A673 (cell line): ENCODE results near the gene SH3BGRL3. TPM values are rescaled to one million over a fixed set of nuclear protein-coding genes. Genes with fewer than 3 reads are reported as not detected.

Experiments used
- BruUV-seq: library from RNA; stranded (reverse); fragments of 400-500 nt; replicated peaks from 2 replicates; lab custom pipeline; 2021; lab: Mats Ljungman, UMichigan
- CTCF ChIA-PET: fragments of 300-600 bp; sonication (Branson Sonifier 250); formaldehyde crosslinking; loops from one replicate; lab custom pipeline; 2022; ENCODE audit warnings: antibody characterized with exemption; lab: Charles Lee
- POLR2A ChIA-PET: fragments of 300-600 bp; sonication (Branson Sonifier 250); formaldehyde crosslinking; loops from one replicate; lab custom pipeline; 2022; ENCODE audit warnings: antibody characterized with exemption; ENCODE audit not compliant: low non-redundant PET; lab: Charles Lee
- DNase-seq: peaks from one replicate; pipeline ENCODE4 v3.0.0-alpha.2; 2015; ENCODE audit warnings: low spot score
- H3K27ac ChIP-seq: fragments of 200-600 bp; sonication (generic); 2 replicates; pipeline ENCODE4 v1.5.1; 2016; ENCODE audit warnings: mixed run types, low read depth, mild to moderate bottlenecking, mixed read lengths, antibody characterized with exemption, low read length; ENCODE audit not compliant: poor library complexity, severe bottlenecking
- H3K27me3 ChIP-seq: fragments of 200-600 bp; sonication (generic); replicated peaks from 2 replicates; pipeline ENCODE4 v1.6.1; 2017; ENCODE audit warnings: mixed run types, low read depth, mild to moderate bottlenecking, mixed read lengths, antibody characterized with exemption, low read length; ENCODE audit not compliant: insufficient read depth, poor library complexity
- H3K36me3 ChIP-seq: fragments of 200-600 bp; sonication (generic); 2 replicates; pipeline ENCODE4 v1.6.1; 2016; ENCODE audit warnings: mixed run types, mild to moderate bottlenecking, mixed read lengths, antibody characterized with exemption, low read length; ENCODE audit not compliant: insufficient read depth, poor library complexity, severe bottlenecking
- H3K4me1 ChIP-seq: fragments of 200-600 bp; sonication (generic); 2 replicates; pipeline ENCODE4 v1.6.1; 2017; ENCODE audit warnings: mixed run types, mild to moderate bottlenecking, mixed read lengths, antibody characterized with exemption, low read length; ENCODE audit not compliant: insufficient read depth, poor library complexity, severe bottlenecking
- H3K4me3 ChIP-seq: fragments of 200-600 bp; sonication (generic); 2 replicates; pipeline ENCODE4 v1.5.1; 2016; ENCODE audit warnings: low read depth, mixed run types, mild to moderate bottlenecking, mixed read lengths, low read length; ENCODE audit not compliant: poor library complexity, severe bottlenecking
- H3K9me3 ChIP-seq: fragments of 200-600 bp; sonication (generic); 2 replicates; pipeline ENCODE4 v1.6.1; 2016; ENCODE audit warnings: mixed run types, low read depth, mild to moderate bottlenecking, mixed read lengths, antibody characterized with exemption, low read length; ENCODE audit not compliant: poor library complexity, severe bottlenecking
- CTCF ChIP-seq: fragments of 300-800, 200-600 bp; sonication (generic); conservative IDR thresholded peaks from 2 replicates; pipeline ENCODE4 v1.5.1; 2017; ENCODE audit warnings: low read depth, mild to moderate bottlenecking, antibody characterized with exemption, low read length, moderate library complexity, mixed read lengths
- EZH2 ChIP-seq: fragments of 200-600 bp; sonication (generic); IDR thresholded peaks from 2 replicates; pipeline ENCODE4 v1.6.1; 2017; ENCODE audit warnings: borderline replicate concordance, low read depth, mild to moderate bottlenecking, mixed read lengths, antibody characterized with exemption, low read length; ENCODE audit not compliant: poor library complexity, severe bottlenecking
- intact Hi-C: fragments of 100-400 bp; cut with micrococcal nuclease; formaldehyde crosslinking; loops from one replicate; pipeline ENCODE4 v1.10.0; 2022; ENCODE audit not compliant: unreplicated experiment
- total RNA-seq: library from RNA; stranded (reverse); gene quantifications from 2 replicates; pipeline ENCODE4 v1.2.3, GENCODE V29; 2021

Gene SH3BGRL3
- total RNA-seq, 1 experiment from 2014 or later: 138 TPM

DNA sequence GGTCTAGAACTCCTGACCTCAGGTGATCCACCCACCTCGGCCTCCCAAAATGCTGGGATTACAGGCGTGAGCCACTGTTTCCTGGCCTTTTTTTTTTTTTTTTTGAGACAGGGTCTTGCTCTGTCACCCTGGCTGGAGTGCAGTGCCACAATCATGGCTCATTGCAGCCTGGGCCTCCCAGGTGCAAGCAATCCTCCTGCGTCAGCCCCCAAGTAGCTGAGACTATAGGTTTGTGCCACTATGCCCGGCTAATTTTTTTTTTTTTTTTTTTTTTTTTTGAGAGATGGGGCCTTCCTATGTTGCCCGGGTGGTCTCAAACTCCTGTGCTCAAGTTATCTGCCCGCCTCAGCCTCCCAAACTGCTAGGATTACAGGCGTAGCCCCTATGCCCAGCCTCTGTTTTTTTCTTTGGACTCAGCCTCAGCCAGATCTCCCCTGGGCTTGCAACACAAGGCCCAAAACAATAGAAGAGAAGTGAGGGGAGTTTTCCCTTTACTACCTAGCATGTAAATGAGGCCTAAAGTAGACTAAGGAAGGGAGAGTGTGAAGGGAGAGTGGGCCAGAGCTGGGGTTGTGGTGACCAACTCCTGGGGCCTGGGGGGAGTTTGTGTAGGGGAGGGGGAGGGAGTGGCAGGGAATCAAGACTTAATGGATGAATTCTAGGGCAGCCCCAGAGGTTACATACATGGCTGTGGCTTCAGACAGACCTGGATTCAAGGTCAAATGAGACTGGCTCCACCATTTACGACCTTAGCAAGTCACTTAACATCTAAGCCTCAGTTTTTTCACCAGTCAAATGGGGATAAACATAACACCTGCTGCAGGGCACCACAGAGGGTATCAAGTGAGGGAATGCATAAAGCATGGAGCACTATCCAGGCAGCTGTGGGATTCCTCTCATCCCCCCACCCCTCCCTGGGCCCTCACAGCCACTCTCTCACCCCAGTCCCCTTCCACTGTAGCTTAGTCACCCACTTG is 36.3 kb downstream of the SH3BGRL3 start:
- Histone ChIP-seq H3K27ac (no peak overlapping the region), H3K36me3 (no peaks in the 10 kb centered on the region), H3K27me3 (no peaks in the 10 kb centered on the region), H3K4me1 (no peaks in the 10 kb centered on the region), H3K9me3 (no peaks in the 10 kb centered on the region), H3K4me3 (no peak overlapping the region)
- BruUV-seq: no TSS peak
- ChIA-PET POLR2A (no interaction called here), CTCF (no interaction called here)
- no peak for TF ChIP-seq CTCF
- no peak for TF ChIP-seq EZH2
- DNase-seq: no peak
- intact Hi-C loops: no loop called here

GRCh38 chr1:26317146-26317545 is 37.3 kb downstream of the SH3BGRL3 start:
- intact Hi-C loops: no loop called here
- no peak overlapping the region for H3K27ac ChIP-seq
- no peak overlapping the region for H3K4me3 ChIP-seq
- H3K4me1 ChIP-seq: no peaks in the 10 kb centered on the region
- BruUV-seq: no TSS peak
- no peak for DNase-seq
- no peaks in the 10 kb centered on the region for H3K9me3 ChIP-seq
- POLR2A ChIA-PET: no interaction called here
- CTCF ChIA-PET: no interaction called here
- no peaks in the 10 kb centered on the region for H3K27me3 ChIP-seq
- TF ChIP-seq CTCF (no peak), EZH2 (no peak)
- H3K36me3 ChIP-seq: no peaks in the 10 kb centered on the region

DNA sequence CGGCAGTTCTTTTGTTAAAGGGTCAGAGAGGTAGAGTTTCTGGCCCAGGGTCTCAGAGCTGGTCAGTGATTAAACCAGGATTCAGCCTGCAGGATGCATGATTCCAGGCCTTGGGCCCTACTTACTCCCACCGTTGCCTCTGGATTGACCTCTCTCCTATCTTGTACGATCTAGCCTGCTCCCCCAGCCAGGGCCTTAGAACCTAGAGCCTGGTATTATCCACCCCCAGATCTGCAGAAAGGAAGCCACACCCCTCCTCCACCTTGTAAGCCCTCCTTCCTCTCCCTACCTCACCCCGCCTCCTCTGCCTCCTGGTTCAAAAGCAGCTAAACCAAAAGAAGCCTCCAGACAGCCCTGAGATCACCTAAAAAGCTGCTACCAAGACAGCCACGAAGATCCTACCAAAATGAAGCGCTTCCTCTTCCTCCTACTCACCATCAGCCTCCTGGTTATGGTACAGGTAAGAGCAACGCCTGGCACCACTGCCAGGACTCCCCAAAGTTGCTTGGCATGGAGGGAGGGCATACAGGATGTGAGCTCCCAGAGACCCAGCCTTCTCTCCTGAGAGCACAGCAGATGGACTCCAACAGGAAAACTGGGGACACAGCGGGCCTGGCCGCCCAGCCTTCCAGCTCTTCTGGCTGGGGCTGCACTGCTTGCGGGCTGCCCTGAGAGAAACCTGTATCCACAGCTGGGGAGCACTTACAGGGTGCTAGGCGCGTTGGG is 37.9 kb downstream of the SH3BGRL3 start, which contains the start of gene CD52:
CD52 (plus strand) TSS at position 347 of the 726 bp plus-strand sequence; CDS start at position 407, 60 bp downstream.
- ChIA-PET POLR2A (no interaction called here), CTCF (interaction anchor here (0.8 kb wide), 1 partner anchor 33 kb away, joined by 3 read pairs; no protein-coding TSS in a partner anchor)
- no TSS peak for BruUV-seq
- TF ChIP-seq CTCF (no peak), EZH2 (no peak)
- H3K4me3 ChIP-seq: no peak within 1 kb of the TSS
- H3K4me1 ChIP-seq: no peaks in the 10 kb centered on the region
- no peak within 1 kb of the TSS for H3K27ac ChIP-seq
- intact Hi-C loops: no loop called here
- no peak for DNase-seq
- H3K27me3 ChIP-seq: no peaks in the 10 kb centered on the region
- H3K36me3 ChIP-seq: no peaks in the 10 kb centered on the region
- no peaks in the 10 kb centered on the region for H3K9me3 ChIP-seq
